MM.1S (cell line): ENCODE data around the gene OPN3.

ENCODE experiments used
- DNase-seq: peaks from one replicate; pipeline ENCODE4 v3.0.0-alpha.2; 2015
- H2AFZ ChIP-seq: fragments of 300-600 bp; sonication (generic); 2 replicates; pipeline ENCODE4 v1.6.0; 2016; ENCODE audit warnings: antibody characterized with exemption, low read length
- H3F3A ChIP-seq: fragments of 300-600 bp; sonication (generic); 2 replicates; pipeline ENCODE4 v1.6.1; 2016; ENCODE audit warnings: mild to moderate bottlenecking, antibody characterized with exemption, low read length, moderate library complexity, mixed read lengths; ENCODE audit not compliant: insufficient read depth
- H3K27ac ChIP-seq: fragments of 300-600 bp; sonication (generic); 2 replicates; pipeline ENCODE4 v1.5.1; 2016; ENCODE audit warnings: mild to moderate bottlenecking, low read length
- H3K27me3 ChIP-seq: fragments of 300-600 bp; sonication (generic); replicated peaks from 2 replicates; pipeline ENCODE4 v1.6.0; 2016; ENCODE audit warnings: low read length; ENCODE audit not compliant: insufficient read depth
- H3K36me3 ChIP-seq: fragments of 300-600 bp; sonication (generic); replicated peaks from 2 replicates; pipeline ENCODE4 v1.6.1; 2016; ENCODE audit warnings: mild to moderate bottlenecking, low read length, mixed read lengths; ENCODE audit not compliant: insufficient read depth
- H3K4me1 ChIP-seq: fragments of 300-600 bp; sonication (generic); 2 replicates; pipeline ENCODE4 v1.6.1; 2016; ENCODE audit warnings: low read length, mixed read lengths
- H3K4me2 ChIP-seq: fragments of 300-600 bp; sonication (generic); 2 replicates; pipeline ENCODE4 v1.6.0; 2016; ENCODE audit warnings: low read depth, low read length
- H3K4me3 ChIP-seq: fragments of 300-600 bp; sonication (generic); 2 replicates; pipeline ENCODE4 v1.5.1; 2016; ENCODE audit warnings: low read length, mixed read lengths
- H3K79me2 ChIP-seq: fragments of 300-600 bp; sonication (generic); 2 replicates; pipeline ENCODE4 v1.6.1; 2016; ENCODE audit warnings: mixed run types, low read length, mixed read lengths
- H3K9ac ChIP-seq: fragments of 300-600 bp; sonication (generic); 2 replicates; pipeline ENCODE4 v1.6.1; 2016; ENCODE audit warnings: low read length, mixed read lengths
- H3K9me2 ChIP-seq: fragments of 300-600 bp; sonication (generic); replicated peaks from 2 replicates; pipeline ENCODE4 v1.6.1; 2016; ENCODE audit warnings: mild to moderate bottlenecking, low read length, mixed read lengths; ENCODE audit not compliant: insufficient read depth
- H3K9me3 ChIP-seq: fragments of 300-600 bp; sonication (generic); replicated peaks from 2 replicates; pipeline ENCODE4 v1.6.1; 2016; ENCODE audit warnings: mild to moderate bottlenecking, low read length, mixed read lengths; ENCODE audit not compliant: insufficient read depth
- H4K20me1 ChIP-seq: fragments of 300-600 bp; sonication (generic); 2 replicates; pipeline ENCODE4 v1.6.1; 2016; ENCODE audit warnings: mild to moderate bottlenecking, low read length, moderate library complexity, mixed read lengths; ENCODE audit not compliant: insufficient read depth
- CTCF ChIP-seq: fragments of 300-600 bp; sonication (generic); IDR thresholded peaks from 2 replicates; pipeline ENCODE4 v1.5.1; 2016; ENCODE audit warnings: antibody characterized with exemption, low read length, mixed read lengths
- EZH2 ChIP-seq: fragments of 300-600 bp; sonication (generic); optimal IDR thresholded peaks from 2 replicates; pipeline ENCODE3; 2017; ENCODE audit warnings: low read depth, mild to moderate bottlenecking, antibody characterized with exemption, low read length, mixed read lengths
- EZH2phosphoT487 ChIP-seq: fragments of 300-600 bp; sonication (generic); IDR thresholded peaks from 2 replicates; pipeline ENCODE4 v1.6.1; 2018; ENCODE audit warnings: antibody characterized with exemption, low read length

Gene OPN3

DNA sequence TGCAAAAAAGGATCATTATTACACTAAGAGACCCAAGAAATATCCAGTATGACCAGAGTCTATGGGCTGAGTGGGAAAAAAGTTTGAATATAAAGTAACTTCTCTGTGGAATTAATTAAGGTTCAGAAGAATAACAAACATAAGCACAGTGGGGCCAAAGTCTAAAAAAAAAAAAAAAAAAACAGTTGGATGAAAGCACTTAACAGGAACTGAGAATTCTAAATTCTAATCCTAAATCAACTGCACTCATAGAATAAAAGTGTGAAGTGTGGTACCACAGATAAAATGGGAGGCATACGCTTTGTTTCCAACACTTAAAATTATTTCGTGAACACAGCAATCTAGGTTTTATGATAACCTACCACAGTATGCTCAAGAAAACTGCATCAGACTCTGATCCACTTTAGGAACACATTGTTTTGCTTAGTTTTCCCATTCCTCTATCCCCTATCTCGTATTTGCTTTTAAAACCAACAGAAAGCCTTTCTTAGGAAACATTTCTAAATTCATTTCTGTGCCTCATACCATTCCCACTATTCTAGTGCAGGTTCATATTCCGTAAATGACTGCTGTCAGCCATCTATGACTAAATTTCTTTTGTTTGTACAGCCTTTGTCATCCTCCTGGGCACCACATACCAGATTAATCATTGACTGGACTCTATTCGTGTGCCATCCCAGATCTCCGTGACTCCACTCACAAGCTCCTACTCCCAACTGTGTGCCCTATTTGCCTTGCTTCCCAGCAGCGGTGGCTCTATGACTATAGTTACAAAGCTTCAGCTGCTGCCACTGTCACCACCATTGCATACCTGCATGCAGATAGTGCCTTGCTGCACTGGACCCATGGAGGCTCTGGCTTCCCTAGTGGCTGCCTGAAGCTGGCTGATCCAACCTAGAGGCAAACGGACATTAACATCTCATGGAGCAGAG, 24.9 kb downstream of the OPN3 start:
- Histone ChIP-seq H4K20me1 (no peaks in the 10 kb centered on the region), H3K9me2 (no peaks in the 10 kb centered on the region), H3K9ac (no peak overlapping the region), H3K79me2 (no peaks in the 10 kb centered on the region), H3K4me2 (no peak overlapping the region), H3K4me3 (no peak overlapping the region), H3K36me3 (no peaks in the 10 kb centered on the region), H3K9me3 (no peaks in the 10 kb centered on the region), H2AFZ (no peak overlapping the region), H3K4me1 (no peaks in the 10 kb centered on the region), H3K27ac (no peak overlapping the region), H3K27me3 (no peaks in the 10 kb centered on the region), H3F3A (no peaks in the 10 kb centered on the region)
- TF ChIP-seq EZH2phosphoT487 (no peak), CTCF (no peak), EZH2 (no peak)
- no peak for DNase-seq

DNA sequence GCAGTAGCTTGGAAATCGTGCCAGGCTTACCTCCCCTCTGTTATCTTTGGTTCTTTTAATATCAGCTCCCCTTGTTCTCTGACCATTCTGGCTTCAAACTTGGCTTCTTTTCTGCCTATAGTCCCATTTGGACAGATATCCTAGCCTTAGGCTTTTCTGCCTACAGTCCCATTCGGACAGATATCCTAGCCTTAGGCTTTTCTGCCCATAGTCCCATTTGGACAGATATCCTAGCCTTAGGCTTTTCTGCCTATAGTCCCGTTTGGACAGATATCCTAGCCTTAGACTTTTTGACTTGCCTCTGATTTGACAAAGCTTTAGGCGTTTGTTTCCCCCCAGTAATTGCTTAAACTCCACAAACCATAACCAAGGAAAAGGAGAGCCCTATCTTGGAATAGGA, 25.6 kb downstream of the OPN3 start:
- Histone ChIP-seq H2AFZ (no peak overlapping the region), H3K9ac (no peak overlapping the region), H3F3A (no peaks in the 10 kb centered on the region), H3K9me2 (no peaks in the 10 kb centered on the region), H3K4me1 (no peaks in the 10 kb centered on the region), H3K27ac (no peak overlapping the region), H4K20me1 (no peaks in the 10 kb centered on the region), H3K4me3 (no peak overlapping the region), H3K79me2 (no peaks in the 10 kb centered on the region), H3K27me3 (no peaks in the 10 kb centered on the region), H3K36me3 (no peaks in the 10 kb centered on the region), H3K4me2 (no peak overlapping the region), H3K9me3 (no peaks in the 10 kb centered on the region)
- no peak for DNase-seq
- TF ChIP-seq CTCF (no peak), EZH2phosphoT487 (no peak), EZH2 (no peak)

- no peaks in the 10 kb centered on the region for H4K20me1 ChIP-seq
- H3K4me1 ChIP-seq = no peaks in the 10 kb centered on the region
- no peaks in the 10 kb centered on the region for H3K79me2 ChIP-seq
- no peak overlapping the region for H2AFZ ChIP-seq
- no peak overlapping the region for H3K27ac ChIP-seq
- no peaks in the 10 kb centered on the region for H3K36me3 ChIP-seq
- no peak overlapping the region for H3K9ac ChIP-seq
- H3K4me2 ChIP-seq = no peak overlapping the region
- H3K9me2 ChIP-seq = no peaks in the 10 kb centered on the region
- no peak for TF ChIP-seq EZH2phosphoT487
- TF ChIP-seq CTCF = no peak
- TF ChIP-seq EZH2 = no peak
- no peaks in the 10 kb centered on the region for H3F3A ChIP-seq
- no peak overlapping the region for H3K4me3 ChIP-seq
- no peak for DNase-seq
- H3K9me3 ChIP-seq = no peaks in the 10 kb centered on the region
- no peaks in the 10 kb centered on the region for H3K27me3 ChIP-seq
Observed at GRCh38 chr1:241614144-241614543, 26.0 kb downstream of the OPN3 start.
